Measurements from ENCODE around the gene PTH2. TPM values are rescaled to one million over a fixed set of nuclear protein-coding genes. Genes with fewer than 3 reads are reported as not detected.

Gene PTH2
- total and polyA plus RNA-seq, 10 of the 15 experiments (the other 5 are each of a cell fraction or from before 2014, with no cell fraction given) = not detected

DNA sequence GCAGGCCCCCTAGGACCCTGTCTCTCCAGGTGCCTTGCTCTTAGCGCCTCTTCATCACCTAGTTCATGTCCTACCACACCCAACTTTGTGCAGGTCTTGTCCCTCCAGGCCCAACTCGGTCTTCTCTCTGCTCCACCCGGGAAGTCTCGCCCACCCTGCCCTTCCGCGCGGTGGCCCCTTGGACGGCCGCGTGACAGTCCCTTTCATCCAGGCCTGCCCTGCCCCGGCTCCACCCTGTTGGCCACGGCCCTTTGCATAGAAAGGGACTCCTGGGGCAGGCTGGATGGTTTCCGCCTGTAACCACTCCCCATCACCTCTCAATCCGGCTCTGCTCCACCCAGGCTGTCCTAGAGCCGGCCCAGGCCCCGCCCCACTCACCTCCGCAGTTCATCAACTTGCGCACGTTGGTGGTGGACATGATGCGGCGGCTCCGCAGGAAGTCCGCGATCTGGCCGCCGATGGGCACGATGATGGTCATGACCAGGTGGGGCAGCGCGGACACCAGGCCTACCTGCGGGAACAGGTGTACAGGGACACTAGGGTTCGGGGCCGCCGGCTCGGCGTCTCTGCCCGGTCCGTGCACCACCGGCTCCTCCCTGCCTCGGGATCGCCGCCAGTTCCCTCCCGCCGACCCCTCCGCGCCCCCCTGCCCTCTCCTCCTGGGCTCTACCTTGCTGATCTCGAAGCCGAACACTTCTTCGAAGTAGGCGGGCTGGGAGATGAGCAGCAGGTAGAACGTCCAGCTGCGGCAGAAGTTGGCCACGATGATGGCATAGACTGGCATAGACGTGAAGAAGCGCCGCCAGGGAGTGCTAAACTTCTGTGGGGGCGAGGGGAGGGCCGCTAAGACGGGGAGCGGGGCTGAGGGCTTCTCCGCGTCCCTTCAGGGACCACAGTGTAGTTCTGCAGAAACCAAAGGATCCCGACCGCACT lies 9.2 kb upstream of the PTH2 start (continued):
- TF ChIP-seq, protein P1, sequence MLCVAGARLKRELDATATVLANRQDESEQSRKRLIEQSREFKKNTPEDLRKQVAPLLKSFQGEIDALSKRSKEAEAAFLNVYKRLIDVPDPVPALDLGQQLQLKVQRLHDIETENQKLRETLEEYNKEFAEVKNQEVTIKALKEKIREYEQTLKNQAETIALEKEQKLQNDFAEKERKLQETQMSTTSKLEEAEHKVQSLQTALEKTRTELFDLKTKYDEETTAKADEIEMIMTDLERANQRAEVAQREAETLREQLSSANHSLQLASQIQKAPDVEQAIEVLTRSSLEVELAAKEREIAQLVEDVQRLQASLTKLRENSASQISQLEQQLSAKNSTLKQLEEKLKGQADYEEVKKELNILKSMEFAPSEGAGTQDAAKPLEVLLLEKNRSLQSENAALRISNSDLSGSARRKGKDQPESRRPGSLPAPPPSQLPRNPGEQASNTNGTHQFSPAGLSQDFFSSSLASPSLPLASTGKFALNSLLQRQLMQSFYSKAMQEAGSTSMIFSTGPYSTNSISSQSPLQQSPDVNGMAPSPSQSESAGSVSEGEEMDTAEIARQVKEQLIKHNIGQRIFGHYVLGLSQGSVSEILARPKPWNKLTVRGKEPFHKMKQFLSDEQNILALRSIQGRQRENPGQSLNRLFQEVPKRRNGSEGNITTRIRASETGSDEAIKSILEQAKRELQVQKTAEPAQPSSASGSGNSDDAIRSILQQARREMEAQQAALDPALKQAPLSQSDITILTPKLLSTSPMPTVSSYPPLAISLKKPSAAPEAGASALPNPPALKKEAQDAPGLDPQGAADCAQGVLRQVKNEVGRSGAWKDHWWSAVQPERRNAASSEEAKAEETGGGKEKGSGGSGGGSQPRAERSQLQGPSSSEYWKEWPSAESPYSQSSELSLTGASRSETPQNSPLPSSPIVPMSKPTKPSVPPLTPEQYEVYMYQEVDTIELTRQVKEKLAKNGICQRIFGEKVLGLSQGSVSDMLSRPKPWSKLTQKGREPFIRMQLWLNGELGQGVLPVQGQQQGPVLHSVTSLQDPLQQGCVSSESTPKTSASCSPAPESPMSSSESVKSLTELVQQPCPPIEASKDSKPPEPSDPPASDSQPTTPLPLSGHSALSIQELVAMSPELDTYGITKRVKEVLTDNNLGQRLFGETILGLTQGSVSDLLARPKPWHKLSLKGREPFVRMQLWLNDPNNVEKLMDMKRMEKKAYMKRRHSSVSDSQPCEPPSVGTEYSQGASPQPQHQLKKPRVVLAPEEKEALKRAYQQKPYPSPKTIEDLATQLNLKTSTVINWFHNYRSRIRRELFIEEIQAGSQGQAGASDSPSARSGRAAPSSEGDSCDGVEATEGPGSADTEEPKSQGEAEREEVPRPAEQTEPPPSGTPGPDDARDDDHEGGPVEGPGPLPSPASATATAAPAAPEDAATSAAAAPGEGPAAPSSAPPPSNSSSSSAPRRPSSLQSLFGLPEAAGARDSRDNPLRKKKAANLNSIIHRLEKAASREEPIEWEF (IDR thresholded peaks at IDR 0.05; ENCODE audit: insufficient replicate concordance, low read depth, low read length) = no peak
- TF ChIP-seq SREBF2 (IDR thresholded peaks at IDR 0.05; ENCODE audit: low read length) (no peak), NFXL1 (IDR thresholded peaks at IDR 0.05; ENCODE audit: borderline replicate concordance) (no peak), TCF12 (IDR thresholded peaks at IDR 0.05; ENCODE audit: low read depth, low read length) (no peak), NFIC (IDR thresholded peaks at IDR 0.05; ENCODE audit: low read depth, low read length) (no peak), EED (IDR thresholded peaks at IDR 0.05; ENCODE audit: low read depth) (no peak)
- TF ChIP-seq, protein P2, sequence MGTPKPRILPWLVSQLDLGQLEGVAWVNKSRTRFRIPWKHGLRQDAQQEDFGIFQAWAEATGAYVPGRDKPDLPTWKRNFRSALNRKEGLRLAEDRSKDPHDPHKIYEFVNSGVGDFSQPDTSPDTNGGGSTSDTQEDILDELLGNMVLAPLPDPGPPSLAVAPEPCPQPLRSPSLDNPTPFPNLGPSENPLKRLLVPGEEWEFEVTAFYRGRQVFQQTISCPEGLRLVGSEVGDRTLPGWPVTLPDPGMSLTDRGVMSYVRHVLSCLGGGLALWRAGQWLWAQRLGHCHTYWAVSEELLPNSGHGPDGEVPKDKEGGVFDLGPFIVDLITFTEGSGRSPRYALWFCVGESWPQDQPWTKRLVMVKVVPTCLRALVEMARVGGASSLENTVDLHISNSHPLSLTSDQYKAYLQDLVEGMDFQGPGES (IDR thresholded peaks at IDR 0.05) = no peak

All from GM12878 (cell line).